GM12878 (cell line): ENCODE data around the gene USP26. TPM values are rescaled to one million over a fixed set of nuclear protein-coding genes. Genes with fewer than 3 reads are reported as not detected.

Experiments
- ATAC-seq: fragments of 200-7000 bp; cut with Tn5 transposase; 3 replicates; pipeline ENCODE4 v1.9.1; 2020; ENCODE audit warnings: mild to moderate bottlenecking, moderate library complexity
- BruUV-seq: library from RNA; stranded (reverse); fragments of 400-500 nt; replicated peaks from 2 replicates; lab custom pipeline; 2021; lab: Mats Ljungman, UMichigan
- CTCF ChIA-PET: fragments of 300-600 bp; sonication (Branson Sonifier 250); formaldehyde crosslinking; extraction: SDS; loops from one replicate; lab custom pipeline; 2021; ENCODE audit warnings: inconsistent platforms; lab: Yijun Ruan, JAX
- POLR2A ChIA-PET: fragments of 350-600 bp; formaldehyde crosslinking; extraction: SDS; loops from one replicate; lab custom pipeline; 2021; ENCODE audit warnings: inconsistent platforms; lab: Charles Lee
- RAD21 ChIA-PET: fragments of 300-600 bp; sonication (Branson Sonifier 250); formaldehyde crosslinking; loops from one replicate; lab custom pipeline; 2023; ENCODE audit warnings: antibody characterized with exemption; ENCODE audit not compliant: unreplicated experiment; lab: Charles Lee
- SMC1A ChIA-PET: fragments of 300-600 bp; sonication (Branson Sonifier 250); formaldehyde crosslinking; loops from one replicate; lab custom pipeline; 2023; ENCODE audit not compliant: unreplicated experiment, uncharacterized antibody; lab: Charles Lee
- DNase-seq: peaks from one replicate; pipeline ENCODE4 v3.0.0-alpha.2; 2011; ENCODE audit warnings: low read depth, low spot score
- FAIRE-seq: peaks from 3 replicates; lab custom pipeline; 2011; peaks lifted over from hg19 to GRCh38; lab: Jason Lieb, UNC
- H2AFZ ChIP-seq: 2 replicates; pipeline ENCODE4 v1.6.0; 2011; ENCODE audit warnings: low read depth, low read length, control low read depth; ENCODE audit not compliant: control insufficient read depth
- H3K27ac ChIP-seq: 2 replicates; pipeline ENCODE4 v1.5.1; 2011; ENCODE audit warnings: control low read depth; ENCODE audit not compliant: control insufficient read depth, insufficient read depth
- H3K27me3 ChIP-seq, 2 experiments: replicated peaks in 1 of 2; 2 replicates each; pipeline versions ENCODE4 v1.6.0 to v1.6.1; 2011; ENCODE audit warnings: low read length in 1 of 2; ENCODE audit not compliant: control insufficient read depth in 2 of 2, insufficient read depth in 2 of 2
- H3K36me3 ChIP-seq, 2 experiments: 2 replicates each; pipeline ENCODE4 v1.5.1; 2011; ENCODE audit warnings: low read length in 1 of 2; ENCODE audit not compliant: control insufficient read depth in 2 of 2, insufficient read depth in 2 of 2
- H3K4me1 ChIP-seq: 2 replicates; pipeline ENCODE4 v1.6.1; 2011; ENCODE audit warnings: mild to moderate bottlenecking, low read length, moderate library complexity, mixed read lengths; ENCODE audit not compliant: control insufficient read depth, insufficient read depth
- H3K4me2 ChIP-seq: 2 replicates; pipeline ENCODE4 v1.6.0; 2011; ENCODE audit warnings: control low read depth; ENCODE audit not compliant: control insufficient read depth, insufficient read depth
- H3K4me3 ChIP-seq: fragments of 200-600 bp; sonication (generic); 2 replicates; pipeline ENCODE4 v1.5.1; 2016
- H3K79me2 ChIP-seq: 2 replicates; pipeline ENCODE4 v1.6.0; 2011; ENCODE audit warnings: low read length; ENCODE audit not compliant: control insufficient read depth, insufficient read depth
- H3K9ac ChIP-seq: 2 replicates; pipeline ENCODE4 v1.8.0; 2011; ENCODE audit warnings: low read length, control low read depth, mixed read lengths; ENCODE audit not compliant: control insufficient read depth, insufficient read depth
- H3K9me3 ChIP-seq: replicated peaks from 3 replicates; pipeline ENCODE4 v1.5.1; 2011; ENCODE audit warnings: mild to moderate bottlenecking, low read length; ENCODE audit not compliant: control insufficient read depth, insufficient read depth
- H4K20me1 ChIP-seq: 2 replicates; pipeline ENCODE4 v1.6.0; 2011; ENCODE audit not compliant: control insufficient read depth, insufficient read depth
- CUX1 ChIP-seq: IDR thresholded peaks from 2 replicates; pipeline ENCODE4 v1.6.1; 2012; ENCODE audit warnings: improper control_type of control experiment, low read depth, low read length; ENCODE audit not compliant: insufficient replicate concordance
- KLF5 ChIP-seq: fragments of 450-650 bp; IDR thresholded peaks from 2 replicates; pipeline ENCODE4 v1.6.1; 2014; ENCODE audit warnings: mild to moderate bottlenecking; ENCODE audit not compliant: partially characterized antibody
- LARP7 ChIP-seq: fragments of 450-650 bp; IDR thresholded peaks from 2 replicates; pipeline ENCODE4 v1.6.1; 2017; ENCODE audit warnings: mild to moderate bottlenecking
- MLLT1 ChIP-seq: fragments of 450-650 bp; IDR thresholded peaks from 2 replicates; pipeline ENCODE4 v1.6.1; 2016; ENCODE audit warnings: mild to moderate bottlenecking
- NFYB ChIP-seq: IDR thresholded peaks from 2 replicates; pipeline ENCODE4 v1.6.1; 2011; ENCODE audit warnings: low read depth, mild to moderate bottlenecking, low read length, improper control_type of control experiment, moderate library complexity; ENCODE audit not compliant: insufficient read depth
- NR2C2 ChIP-seq: IDR thresholded peaks from 2 replicates; pipeline ENCODE4 v1.6.1; 2011; ENCODE audit warnings: borderline replicate concordance, low read depth; ENCODE audit not compliant: control insufficient read depth, insufficient read length
- NRF1 ChIP-seq: conservative IDR thresholded peaks from 2 replicates; pipeline ENCODE4 v1.6.1; 2011; ENCODE audit warnings: mild to moderate bottlenecking, low read depth, low read length, improper control_type of control experiment
- RELB ChIP-seq: fragments of 450-650 bp; IDR thresholded peaks from 2 replicates; pipeline ENCODE4 v1.6.1; 2017; ENCODE audit warnings: low read depth, mild to moderate bottlenecking, moderate library complexity
- ZBED1 ChIP-seq: IDR thresholded peaks from 2 replicates; pipeline ENCODE4 v1.6.1; 2016; ENCODE audit warnings: borderline replicate concordance
- ZBTB11 ChIP-seq: fragments of 450-650 bp; formaldehyde crosslinking; IDR thresholded peaks from 2 replicates; pipeline ENCODE4 v1.5.0; 2022; ENCODE audit warnings: mild to moderate bottlenecking, missing genetic modification characterization
- WGBS: methylation state at CpG from one replicate; pipeline ENCODE4 v1.1.6; 2016; ENCODE audit warnings: low lambda C conversion rate; ENCODE audit not compliant: insufficient replicate concordance, insufficient coverage; ENCODE audit errors: missing lambda C conversion rate; 5-methylcytosine and 5-hydroxymethylcytosine counted together
- in situ Hi-C: fragments of 300-500 bp; cut with MboI; formaldehyde crosslinking; loops from 9 replicates; pipeline ENCODE4 v1.14.3; 2018; ENCODE audit warnings: mixed read lengths
- intact Hi-C: fragments of 100-400 bp; cut with micrococcal nuclease; formaldehyde crosslinking; loops from one replicate; pipeline ENCODE4 v1.14.2; 2022; ENCODE audit not compliant: unreplicated experiment
- polyA plus RNA-seq, 11 experiments: library from polyadenylated mRNA; depleted of rRNA in 4 of 11; unstranded in 6 of 11; stranded (reverse) in 5 of 11; fragments of >200 nt; fragmentation: Nextera tagmentation in 4 of 11; fragmentation: Illumina TruSeq in 1 of 11; extraction: Ambion mirVana in 4 of 11; extraction: Trizol in 1 of 11; gene quantifications; 1 replicate in 1 of 11; 2 replicates in 10 of 11; pipeline versions ENCODE4 v1.2.1 to v1.2.3, GENCODE V29; 2011 to 2016; ENCODE audit warnings: inconsistent platforms in 2 of 11, missing spikeins in 2 of 11, low read depth in 1 of 11
- total RNA-seq, 4 experiments: library from RNA; depleted of rRNA in 3 of 4; stranded (reverse); fragments of >200 nt in 3 of 4; fragmentation: Illumina TruSeq in 1 of 4; extraction: Trizol in 1 of 4; gene quantifications; 2 replicates each; pipeline versions ENCODE4 v1.2.1 to v1.2.3, GENCODE V29; 2013 to 2021

The USP26 gene
- total and polyA plus RNA-seq, 10 of the 15 experiments (the other 5 are each of a cell fraction or from before 2014, with no cell fraction given) = not detected

- TF ChIP-seq ZBTB11 (CRISPR knock-in tag) = no peak
- TF ChIP-seq, all 136 proteins: peak for 0
Measured at GRCh38 chrX:133042260-133042659, 54.6 kb downstream of the USP26 start (continued).

- intact Hi-C loops (no loop called here), in situ Hi-C loops (no loop called here)
- no peak overlapping the region for H3K4me2 ChIP-seq
- no peaks in the 10 kb centered on the region for H3K4me1 ChIP-seq
- DNase-seq (no peak), ATAC-seq (no peak), FAIRE-seq (no peak)
- H2AFZ ChIP-seq = no peak overlapping the region
- no peaks in the 10 kb centered on the region for H3K79me2 ChIP-seq
- ChIA-PET POLR2A (no interaction called here), SMC1A (no interaction called here), RAD21 (no interaction called here), CTCF (interaction anchor here (1.0 kb wide), 1 partner anchor 28 kb away, joined by 3 read pairs; no protein-coding TSS in a partner anchor)
- H4K20me1 ChIP-seq = no peaks in the 10 kb centered on the region
- no peaks in the 10 kb centered on the region for H3K36me3 ChIP-seq
- no peaks in the 10 kb centered on the region for H3K9me3 ChIP-seq
- H3K27me3 ChIP-seq = no peaks in the 10 kb centered on the region; a peak in 1 of 4 replicates
- no TSS peak for BruUV-seq
- no peak overlapping the region for H3K27ac ChIP-seq
- WGBS = 30% methylated on average over 5 of the region's 5 CpGs
- no peak overlapping the region for H3K9ac ChIP-seq
- H3K4me3 ChIP-seq = no peak overlapping the region
- TF ChIP-seq NR2C2 (no peak), ZBED1 (no peak), KLF5 (no peak), CUX1 (no peak), LARP7 (no peak), NRF1 (no peak), NFYB (no peak), MLLT1 (no peak), RELB (no peak)
Measured at GRCh38 chrX:133033010-133033409, 63.9 kb downstream of the USP26 start.
